Smooth muscle cell of the pulmonary artery (primary cell): Measurements from ENCODE around the gene RNASE13. TPM values are rescaled to one million over a fixed set of nuclear protein-coding genes. Genes with fewer than 3 reads are reported as not detected.

Source experiments
- total RNA-seq: library from RNA; depleted of rRNA; stranded (reverse); fragments of >200 nt; gene quantifications from 2 replicates; pipeline ENCODE4 v1.2.3, GENCODE V29; 2014

The RNASE13 gene, protein sequence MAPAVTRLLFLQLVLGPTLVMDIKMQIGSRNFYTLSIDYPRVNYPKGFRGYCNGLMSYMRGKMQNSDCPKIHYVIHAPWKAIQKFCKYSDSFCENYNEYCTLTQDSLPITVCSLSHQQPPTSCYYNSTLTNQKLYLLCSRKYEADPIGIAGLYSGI
- not detected in 2 replicates for total RNA-seq

DNA sequence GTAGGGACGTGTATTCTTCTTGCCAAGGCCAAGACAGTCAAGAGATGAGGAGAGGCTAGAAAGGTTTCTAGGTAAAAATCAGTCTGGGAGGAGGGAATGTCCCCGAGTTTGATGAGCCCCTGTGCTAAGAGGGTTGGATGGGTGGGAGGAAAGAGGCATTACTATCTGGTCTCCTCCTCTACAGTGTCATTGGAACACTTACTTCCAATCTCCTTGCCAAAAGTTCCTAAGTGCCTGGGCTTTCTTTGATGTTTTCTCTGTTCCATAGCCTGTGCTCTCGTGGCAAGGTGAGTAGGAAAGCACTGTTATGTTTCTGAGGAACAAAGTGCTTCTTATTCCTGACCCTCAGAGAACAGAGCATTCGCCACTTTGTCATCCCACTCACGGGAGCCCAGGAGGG, at the start of gene RNASE13:
TSS of gene RNASE13 (minus strand) at position 101 of the 400 bp plus-strand sequence. CDS start 519 bp downstream, outside the sequence.

DNA sequence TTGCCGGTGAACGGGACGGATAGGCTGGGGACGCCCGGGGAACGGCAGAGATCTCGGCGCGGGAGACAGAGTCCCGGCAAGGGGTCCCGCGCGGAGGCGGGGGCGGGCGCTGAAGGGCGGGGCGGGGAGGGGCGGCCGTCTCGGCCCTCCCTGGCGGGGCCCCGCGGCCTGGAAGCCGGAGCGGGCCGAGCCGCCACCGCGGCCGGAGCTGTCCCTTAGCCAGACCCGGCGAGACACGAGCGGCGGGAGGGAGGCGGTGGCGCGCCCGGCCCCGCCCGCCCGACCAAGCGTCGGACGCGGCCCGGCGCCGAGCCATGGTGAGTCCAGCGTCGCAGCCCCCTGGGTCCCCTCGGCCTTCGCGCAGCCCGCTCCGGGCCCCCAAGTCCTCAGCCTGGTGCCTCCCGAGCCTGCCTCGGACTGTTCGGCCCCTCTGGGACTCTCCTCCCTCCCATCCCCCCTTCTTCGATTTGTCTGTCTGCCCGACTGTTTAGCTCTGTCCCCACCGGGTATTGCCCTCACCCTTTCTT, 35.5 kb upstream of the RNASE13 start, which contains the start of gene ARHGEF40:
TSS of gene ARHGEF40 (plus strand) at position 222 of the 527 bp plus-strand sequence. CDS start at position 315, 93 bp downstream.

DNA sequence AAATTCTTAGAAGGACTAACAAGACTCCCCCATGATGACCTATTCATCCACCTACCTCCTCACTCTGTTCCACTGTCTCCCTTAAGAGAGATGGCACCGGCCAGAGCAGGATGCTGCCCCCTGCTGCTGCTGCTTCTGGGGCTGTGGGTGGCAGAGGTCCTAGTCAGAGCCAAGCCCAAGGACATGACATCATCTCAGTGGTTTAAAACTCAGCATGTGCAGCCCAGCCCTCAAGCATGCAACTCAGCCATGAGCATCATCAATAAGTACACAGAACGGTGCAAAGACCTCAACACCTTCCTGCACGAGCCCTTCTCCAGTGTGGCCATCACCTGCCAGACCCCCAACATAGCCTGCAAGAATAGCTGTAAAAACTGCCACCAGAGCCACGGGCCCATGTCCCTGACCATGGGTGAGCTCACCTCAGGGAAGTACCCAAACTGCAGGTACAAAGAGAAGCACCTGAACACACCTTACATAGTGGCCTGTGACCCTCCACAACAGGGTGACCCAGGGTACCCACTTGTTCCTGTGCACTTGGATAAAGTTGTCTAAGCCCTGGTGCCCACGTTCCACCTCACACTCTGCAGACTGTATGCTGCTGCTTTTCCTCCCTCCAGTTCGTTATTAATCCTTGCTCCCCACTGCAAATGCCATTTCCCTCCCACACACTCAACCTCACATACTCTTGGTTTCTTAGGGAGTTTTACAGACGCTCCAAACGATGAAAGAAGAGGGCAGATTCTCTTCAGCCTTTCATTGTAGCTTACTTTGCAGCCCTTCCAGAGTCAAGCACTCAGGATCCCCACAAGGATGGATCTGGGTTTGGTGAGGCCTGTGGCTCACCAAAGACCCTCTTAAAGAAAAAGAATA, 23.4 kb upstream of the RNASE13 start, which contains the start of gene RNASE8:
TSS of gene RNASE8 (plus strand) at position 20 of the 873 bp plus-strand sequence. CDS start at position 91, 71 bp downstream.

DNA sequence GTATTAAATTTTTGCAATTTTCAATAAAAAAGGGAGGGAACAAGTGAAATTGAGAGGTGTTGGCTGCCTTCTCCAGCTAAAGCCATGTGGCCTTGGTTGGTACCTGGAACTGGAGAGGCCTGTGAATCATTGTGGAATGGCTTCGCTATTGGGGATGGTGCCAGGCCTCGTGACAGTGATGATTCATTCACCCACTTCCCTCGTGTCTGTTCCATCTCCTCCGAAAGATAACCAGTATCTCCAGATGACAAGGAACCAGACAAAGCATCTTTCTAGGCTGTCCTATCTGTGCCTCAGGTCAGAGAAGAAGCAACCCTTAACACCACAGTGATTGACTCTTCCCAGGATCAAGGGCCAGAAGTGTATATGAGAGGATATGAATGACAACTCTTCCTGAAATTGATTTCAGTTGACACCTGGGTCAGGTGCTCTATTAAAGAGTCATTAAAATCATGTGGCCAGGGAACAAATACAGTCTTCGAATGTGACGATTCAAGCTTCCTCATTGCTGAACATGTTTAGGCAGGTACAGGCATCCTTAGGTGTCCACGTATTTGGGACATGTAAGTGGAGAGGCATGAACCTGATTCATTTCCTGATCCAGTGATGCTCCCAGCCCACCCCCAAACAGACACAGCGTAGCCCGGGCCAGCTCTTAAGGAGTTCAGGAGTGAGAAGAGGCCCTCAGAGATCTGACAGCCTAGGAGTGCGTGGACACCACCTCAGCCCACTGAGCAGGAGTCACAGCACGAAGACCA, 7.2 kb upstream of the RNASE13 start, which contains the start of gene RNASE7:
TSS of gene RNASE7 (plus strand) at position 687 of the 758 bp plus-strand sequence. CDS start 631 bp downstream, outside the sequence.

DNA sequence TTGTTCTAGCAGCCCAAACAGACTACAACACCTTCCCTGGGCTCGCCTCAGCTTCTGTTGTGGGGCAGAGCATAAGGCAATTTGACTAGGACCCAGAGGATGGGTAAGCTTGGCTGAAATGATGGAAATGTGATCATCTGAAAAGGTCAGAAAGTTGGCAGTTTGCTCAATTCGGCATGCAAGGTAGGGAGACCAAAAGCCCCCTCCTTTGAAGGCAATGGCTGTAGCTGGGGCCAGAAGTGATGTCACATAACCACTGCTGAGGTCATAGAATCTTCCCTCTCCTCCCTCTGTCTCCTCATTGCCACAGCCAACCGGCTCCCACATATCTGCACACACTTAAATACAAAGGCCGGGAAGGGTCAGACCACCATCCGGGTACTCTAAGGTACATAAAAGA, 4.7 kb downstream of the RNASE13 start, which contains the start of gene TPPP2:
TSS of gene TPPP2 (plus strand) at position 301 of the 400 bp plus-strand sequence. CDS start 365 bp downstream, outside the sequence.

DNA sequence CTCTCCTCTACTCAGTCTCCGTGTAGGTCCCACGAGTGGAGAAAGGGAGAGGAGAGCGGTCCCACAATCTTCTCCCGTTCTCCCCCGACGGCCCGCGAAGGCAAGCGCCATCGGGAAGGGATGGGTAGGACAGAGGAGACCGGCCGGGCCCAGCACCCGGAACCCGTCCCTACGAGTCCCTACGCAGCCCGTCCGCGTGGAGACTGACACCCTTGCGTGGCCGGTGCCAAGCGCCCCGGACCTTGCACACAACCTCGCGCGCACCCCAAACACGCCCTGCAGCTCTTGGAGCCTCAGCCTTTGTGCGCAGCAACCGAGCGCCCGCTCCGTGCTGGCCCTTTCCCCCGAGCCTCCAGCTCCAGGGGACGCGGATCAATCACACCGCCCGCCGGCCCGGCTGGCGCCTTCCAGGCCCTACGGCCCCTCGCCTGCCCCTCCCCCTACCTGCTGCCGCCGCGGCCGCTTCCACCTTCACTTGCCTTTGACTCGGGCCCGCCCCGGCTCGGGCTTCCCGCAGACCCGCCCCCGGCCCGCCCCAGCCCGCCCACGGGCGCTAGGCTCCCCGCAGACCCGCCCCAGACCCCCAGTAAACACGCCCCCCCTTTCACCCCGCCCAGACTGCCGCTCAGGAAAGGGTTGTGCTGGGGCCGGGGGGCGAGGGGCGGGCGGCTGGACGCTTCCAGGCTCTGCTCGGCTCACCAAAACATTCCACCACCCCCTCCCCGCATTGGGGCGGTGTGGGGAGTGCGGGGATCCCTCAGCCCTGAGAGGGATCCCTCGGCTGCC, 9.8 kb downstream of the RNASE13 start, which contains the start of gene NDRG2:
TSS of gene NDRG2 (minus strand) at position 477 of the 786 bp plus-strand sequence. CDS start 1,746 bp downstream, outside the sequence.

DNA sequence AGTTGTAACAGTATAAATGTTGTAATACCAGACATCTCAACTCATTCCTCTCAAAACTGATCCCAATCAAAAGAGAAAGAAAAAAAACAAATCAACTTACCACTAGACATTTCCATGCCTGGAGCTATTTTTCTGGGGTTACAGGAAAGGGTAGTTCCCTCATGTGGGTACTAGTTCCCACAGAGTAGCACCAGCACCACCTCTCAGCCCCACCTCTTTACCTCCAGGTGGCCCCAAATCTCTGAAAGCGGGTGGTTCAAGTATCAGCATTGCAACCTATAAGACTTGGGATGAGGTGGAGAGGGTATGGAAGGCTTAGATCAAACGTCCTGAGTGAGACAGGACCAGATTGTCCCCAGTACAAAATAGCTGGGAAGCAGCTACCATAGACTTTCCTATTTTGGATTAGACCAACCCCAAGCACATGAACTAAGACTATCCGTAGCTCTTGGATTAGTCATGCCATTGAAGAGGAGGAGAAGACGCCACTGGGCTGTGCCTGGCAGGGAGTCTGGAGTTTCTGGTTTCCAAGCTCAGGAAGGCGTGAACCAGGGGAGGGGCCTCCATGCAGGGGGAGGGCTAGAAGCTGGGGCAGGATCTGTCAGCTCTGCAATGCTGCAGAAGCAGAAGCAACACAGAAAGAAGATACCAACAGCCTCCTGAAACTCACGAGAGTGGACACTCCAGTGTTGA, 35.8 kb downstream of the RNASE13 start, which contains the start of gene SLC39A2:
TSS of gene SLC39A2 (plus strand) at position 620 of the 693 bp plus-strand sequence. CDS start 154 bp downstream, outside the sequence.

DNA sequence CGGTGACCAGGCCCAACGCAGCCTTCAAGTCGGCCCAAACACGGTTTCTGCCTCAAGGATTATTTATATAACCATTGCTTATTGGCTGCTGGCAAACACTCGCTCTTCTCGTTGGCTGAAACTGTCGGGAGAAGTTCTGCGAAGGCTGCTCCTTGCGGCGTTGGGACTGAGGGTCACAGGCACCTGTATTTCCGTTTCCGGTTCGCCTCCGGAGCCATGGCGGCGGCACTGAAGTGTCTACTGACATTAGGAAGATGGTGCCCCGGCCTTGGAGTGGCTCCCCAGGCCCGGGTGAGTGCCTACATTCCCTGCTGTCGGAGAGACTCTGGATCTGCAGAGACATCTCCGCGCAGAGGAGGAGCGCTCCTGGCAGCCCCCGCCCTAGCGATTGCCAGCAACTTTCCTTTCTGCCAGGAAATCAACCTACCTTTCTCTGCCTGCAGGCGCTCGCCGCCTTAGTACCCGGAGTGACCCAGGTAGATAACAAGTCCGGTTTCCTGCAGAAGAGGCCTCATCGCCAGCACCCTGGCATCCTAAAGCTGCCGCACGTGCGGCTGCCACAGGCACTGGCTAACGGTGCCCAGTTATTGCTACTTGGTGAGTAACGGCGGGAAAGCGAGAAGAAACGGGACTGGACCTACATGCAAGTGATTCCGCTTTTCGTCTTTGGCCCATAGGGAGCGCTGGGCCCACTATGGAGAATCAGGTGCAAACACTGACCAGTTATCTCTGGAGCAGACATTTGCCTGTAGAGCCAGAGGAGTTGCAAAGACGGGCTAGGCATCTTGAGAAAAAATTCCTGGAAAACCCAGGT, 44.6 kb downstream of the RNASE13 start, which contains the start of gene METTL17:
TSS of gene METTL17 (plus strand) at position 194 of the 814 bp plus-strand sequence. CDS start at position 217, 23 bp downstream.

Other genes with a start within 250 kb of the RNASE13 start
- 1.6 and 7.6 TPM in 2 replicates for gene RNASE1, start 232.0 kb downstream of the RNASE13 start, total RNA-seq
- gene RNASE3, start 143.4 kb downstream of the RNASE13 start, total RNA-seq, result not detected in 2 replicates
- not detected in 2 replicates for gene RNASE2, start 79.3 kb downstream of the RNASE13 start, total RNA-seq
- 24.9 and 26.3 TPM in 2 replicates for gene METTL17, start 44.8 kb downstream of the RNASE13 start, total RNA-seq
- not detected in 2 replicates for gene SLC39A2, start 35.5 kb downstream of the RNASE13 start, total RNA-seq
- 0.50 and 1.0 TPM in 2 replicates for gene NDRG2, start 9.7 kb downstream of the RNASE13 start, total RNA-seq
- not detected in 2 replicates for gene TPPP2, start 4.6 kb downstream of the RNASE13 start, total RNA-seq
- gene RNASE7, start 7.6 kb upstream of the RNASE13 start, total RNA-seq, result not detected in 2 replicates
- gene RNASE8, start 23.0 kb upstream of the RNASE13 start, total RNA-seq, result not detected in 2 replicates
- gene ARHGEF40, start 35.5 kb upstream of the RNASE13 start, total RNA-seq, result 36.0 and 49.3 TPM in 2 replicates
- 4.2 and 8.4 TPM in 2 replicates for gene ZNF219, start 63.8 kb upstream of the RNASE13 start, total RNA-seq
- 0.13 TPM in 1 of 2 replicates, not detected in the other for gene TMEM253, start 66.3 kb upstream of the RNASE13 start, total RNA-seq
- not detected in 2 replicates for gene OR5AU1, start 121.3 kb upstream of the RNASE13 start, total RNA-seq
- 493 and 531 TPM in 2 replicates for gene HNRNPC, start 234.6 kb upstream of the RNASE13 start, total RNA-seq
- gene RPGRIP1, start 245.3 kb upstream of the RNASE13 start, total RNA-seq, result not detected in 2 replicates